ENCODE measurements around the gene SKOR1. TPM values are rescaled to one million over a fixed set of nuclear protein-coding genes. Genes with fewer than 3 reads are reported as not detected.

The SKOR1 gene
- total and polyA plus RNA-seq, 2 donors (not counting 1 experiment from before 2014, with no cell fraction given), result 0.01 to 0.17 TPM

- no peak overlapping the region for H3K4me3 ChIP-seq (replicated peaks in 1 of 4; ENCODE audit: control extremely low read depth in 1 of 4, insufficient read depth in 1 of 4, low read depth in 3 of 4, low read length in 4 of 4)
- H2AFZ ChIP-seq (ENCODE audit: low read length), result no peak overlapping the region
- no peak overlapping the region for H3K9ac ChIP-seq (ENCODE audit: insufficient read depth, low read length)
- TF ChIP-seq CTCF (conservative IDR thresholded peaks at IDR 0.05 in 1 of 2, IDR thresholded peaks at IDR 0.05 in 1 of 2; ENCODE audit: low read depth in 1 of 2, low read length in 2 of 2) (no peak), EZH2 (IDR thresholded peaks at IDR 0.05; ENCODE audit: low read length, missing control alignments) (peak; percentile 95)
- DNase-seq (ENCODE audit: low read depth in 2 of 2), result no peak
- H3K27ac ChIP-seq (ENCODE audit: insufficient read depth, low read length), result no peak overlapping the region
- H3K9me3 ChIP-seq (ENCODE audit: control insufficient read depth, insufficient read depth, low read depth, low read length), result no peaks in the 10 kb centered on the region
- no peaks in the 10 kb centered on the region for H3K36me3 ChIP-seq (ENCODE audit: control insufficient read depth, insufficient read depth, low read length)
- peaks cover 4% of the 10 kb centered on the region for H3K4me1 ChIP-seq (ENCODE audit: control insufficient read depth, extremely low read depth, insufficient read depth, low read length)
- H3K27me3 ChIP-seq (ENCODE audit: control insufficient read depth, insufficient read depth, low read length), result peaks cover 88% of the 10 kb centered on the region
- no peaks in the 10 kb centered on the region for H4K20me1 ChIP-seq (ENCODE audit: control insufficient read depth, extremely low read depth, insufficient read depth, low read length)
- H3K4me2 ChIP-seq (ENCODE audit: extremely low read depth, insufficient read depth, low read length), result no peak overlapping the region
- no peaks in the 10 kb centered on the region for H3K79me2 ChIP-seq (ENCODE audit: control insufficient read depth, insufficient read depth, low read length)
These were observed 3.8 kb downstream of the SKOR1 start for GRCh38 chr15:67828969-67829646.

- Histone ChIP-seq H2AFZ (ENCODE audit: low read length) (no peak overlapping the region), H3K9ac (ENCODE audit: insufficient read depth, low read length) (no peak overlapping the region), H3K9me3 (ENCODE audit: control insufficient read depth, insufficient read depth, low read depth, low read length) (no peaks in the 10 kb centered on the region), H3K4me3 (replicated peaks in 1 of 4; ENCODE audit: control extremely low read depth in 1 of 4, insufficient read depth in 1 of 4, low read depth in 3 of 4, low read length in 4 of 4) (no peak overlapping the region), H4K20me1 (ENCODE audit: control insufficient read depth, extremely low read depth, insufficient read depth, low read length) (no peaks in the 10 kb centered on the region), H3K79me2 (ENCODE audit: control insufficient read depth, insufficient read depth, low read length) (no peaks in the 10 kb centered on the region), H3K27ac (ENCODE audit: insufficient read depth, low read length) (no peak overlapping the region), H3K27me3 (ENCODE audit: control insufficient read depth, insufficient read depth, low read length) (peaks cover 87% of the 10 kb centered on the region), H3K4me1 (ENCODE audit: control insufficient read depth, extremely low read depth, insufficient read depth, low read length) (peaks cover 4% of the 10 kb centered on the region), H3K4me2 (ENCODE audit: extremely low read depth, insufficient read depth, low read length) (no peak overlapping the region), H3K36me3 (ENCODE audit: control insufficient read depth, insufficient read depth, low read length) (no peaks in the 10 kb centered on the region)
- DNase-seq (ENCODE audit: low read depth in 2 of 2), result no peak
- TF ChIP-seq CTCF (conservative IDR thresholded peaks at IDR 0.05 in 1 of 2, IDR thresholded peaks at IDR 0.05 in 1 of 2; ENCODE audit: low read depth in 1 of 2, low read length in 2 of 2) (no peak), EZH2 (IDR thresholded peaks at IDR 0.05; ENCODE audit: low read length, missing control alignments) (peak; percentile 75)
These were observed 4.6 kb downstream of the SKOR1 start for GRCh38 chr15:67829647-67830504.

GRCh38 chr15:67831363-67831762 lies 6.1 kb downstream of the SKOR1 start:
- H3K9me3 ChIP-seq (ENCODE audit: control insufficient read depth, insufficient read depth, low read depth, low read length), result no peaks in the 10 kb centered on the region
- H3K4me2 ChIP-seq (ENCODE audit: extremely low read depth, insufficient read depth, low read length), result no peak overlapping the region
- no peaks in the 10 kb centered on the region for H3K36me3 ChIP-seq (ENCODE audit: control insufficient read depth, insufficient read depth, low read length)
- no peak overlapping the region for H3K4me3 ChIP-seq (replicated peaks in 1 of 4; ENCODE audit: control extremely low read depth in 1 of 4, insufficient read depth in 1 of 4, low read depth in 3 of 4, low read length in 4 of 4)
- no peak for DNase-seq (ENCODE audit: low read depth in 2 of 2)
- no peak overlapping the region for H2AFZ ChIP-seq (ENCODE audit: low read length)
- no peaks in the 10 kb centered on the region for H4K20me1 ChIP-seq (ENCODE audit: control insufficient read depth, extremely low read depth, insufficient read depth, low read length)
- peaks cover 4% of the 10 kb centered on the region for H3K4me1 ChIP-seq (ENCODE audit: control insufficient read depth, extremely low read depth, insufficient read depth, low read length)
- peaks cover 86% of the 10 kb centered on the region for H3K27me3 ChIP-seq (ENCODE audit: control insufficient read depth, insufficient read depth, low read length)
- no peak overlapping the region for H3K9ac ChIP-seq (ENCODE audit: insufficient read depth, low read length)
- H3K79me2 ChIP-seq (ENCODE audit: control insufficient read depth, insufficient read depth, low read length), result no peaks in the 10 kb centered on the region
- H3K27ac ChIP-seq (ENCODE audit: insufficient read depth, low read length), result no peak overlapping the region
- no peak for TF ChIP-seq EZH2 (IDR thresholded peaks at IDR 0.05; ENCODE audit: low read length, missing control alignments)
- TF ChIP-seq CTCF (conservative IDR thresholded peaks at IDR 0.05 in 1 of 2, IDR thresholded peaks at IDR 0.05 in 1 of 2; ENCODE audit: low read depth in 1 of 2, low read length in 2 of 2), result no peak

All from fibroblast of lung (primary cell).